Posterior cingulate gyrus (tissue), 11 donors: Measurements from ENCODE around the gene SYMPK.

Experiments used
- DNase-seq, 10 donors: peaks; one replicate each; pipeline versions ENCODE4 v3.0.0 to v3.0.0-alpha.2; 2020 to 2021; ENCODE audit warnings: mixed read lengths in 3 of 10
- intact Hi-C: fragments of 100-400 bp; cut with DNase I; formaldehyde crosslinking; loops from one replicate; pipeline ENCODE4 v1.15.1; 2023

Gene SYMPK

GRCh38 chr19:45772130-45772840, 90.7 kb downstream of the SYMPK start:
- DNase-seq: no peak
- intact Hi-C loops: no loop called here

- peak in 1 of 10 donors; percentile 85 for DNase-seq
- intact Hi-C loops: no loop called here
Measured at GRCh38 chr19:45771311-45771933, 91.5 kb downstream of the SYMPK start.

GRCh38 chr19:45770192-45771101, 92.5 kb downstream of the SYMPK start:
- DNase-seq: peak; percentile 83 to 98 (median 91)
- intact Hi-C loops: loop anchor here (1.0 kb wide), 1 partner anchor 29 kb away; no protein-coding TSS in a partner anchor

GRCh38 chr19:45769821-45770191, 93.1 kb downstream of the SYMPK start:
- peak in 6 of 10 donors; percentile 31 to 92 (median 43) for DNase-seq
- intact Hi-C loops: loop anchor here (1.0 to 5.0 kb wide), 2 partner anchors 29 to 38 kb away; partner anchors contain the start of genes FBXO46 and MEIOSIN

DNA sequence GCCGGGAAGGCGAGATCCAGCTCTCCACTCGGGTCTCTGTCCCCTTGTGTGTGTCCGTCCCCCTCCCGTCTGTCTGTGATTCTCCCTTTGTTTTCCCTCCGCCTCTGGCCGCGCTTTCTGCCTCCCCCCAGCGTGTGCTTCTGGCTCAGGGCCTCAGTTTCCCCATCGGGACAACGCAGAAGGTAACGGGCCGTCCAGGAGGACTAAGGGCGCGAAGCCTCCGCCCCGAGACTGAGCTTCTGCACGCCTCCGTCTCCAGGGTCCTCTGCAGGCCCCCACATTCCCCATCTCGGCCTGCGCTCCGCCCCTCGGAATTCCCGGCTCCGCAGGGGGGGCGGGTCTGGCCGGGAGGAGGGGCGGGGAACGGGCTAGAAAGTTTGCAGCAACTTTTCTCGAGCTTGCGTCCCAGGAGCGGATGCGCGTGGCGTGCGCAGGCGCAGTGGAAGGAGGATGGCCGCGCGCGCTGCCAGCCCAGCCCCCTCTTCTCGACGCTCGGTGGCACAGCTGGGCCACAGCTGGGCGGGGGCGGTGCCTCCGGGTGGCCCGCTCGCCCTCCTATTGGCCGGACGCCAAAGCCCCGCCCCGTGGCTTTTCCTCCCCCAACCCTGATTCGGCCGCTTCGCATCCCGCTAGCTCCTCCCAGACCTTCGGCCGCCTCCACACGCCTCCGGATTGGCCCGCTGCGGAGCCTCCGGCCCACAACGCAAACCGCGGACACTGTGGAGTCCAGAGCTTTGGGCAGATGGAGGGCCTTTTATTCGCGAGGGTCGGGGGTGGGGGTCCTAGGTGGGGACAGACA, 93.8 kb downstream of the SYMPK start, which contains the start of gene SIX5:
TSS of gene SIX5 (minus strand) at position 269 of the 799 bp plus-strand sequence. CDS start 408 bp downstream, outside the sequence.
- intact Hi-C loops: loop anchor here (5.0 kb wide), 1 partner anchor 37 kb away; the partner anchor contains the start of genes FBXO46 and MEIOSIN
- peak; percentile 93 to 99 (median 97) for DNase-seq

DNA sequence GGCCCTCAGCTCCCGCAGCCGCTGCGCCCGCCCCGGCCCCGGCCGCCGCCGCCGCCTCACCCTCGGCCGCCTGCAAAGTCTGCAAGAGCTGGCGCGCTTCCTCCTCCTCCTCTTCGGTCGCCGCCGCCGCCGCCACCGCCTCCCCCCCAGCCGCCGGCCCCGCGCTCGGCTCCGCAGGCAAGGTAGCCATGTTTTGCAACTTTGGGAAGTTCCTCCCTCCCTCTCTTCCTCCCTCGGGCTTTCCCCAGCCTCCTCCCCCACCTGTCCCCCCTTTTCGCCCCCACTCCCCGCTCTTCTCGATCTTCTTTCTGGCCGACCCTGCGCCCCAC, 94.3 kb downstream of the SYMPK start:
- peak in 1 of 10 donors; percentile 86 for DNase-seq
- intact Hi-C loops: loop anchor here (5.0 kb wide), 1 partner anchor 36 kb away; the partner anchor contains the start of genes FBXO46 and MEIOSIN

DNA sequence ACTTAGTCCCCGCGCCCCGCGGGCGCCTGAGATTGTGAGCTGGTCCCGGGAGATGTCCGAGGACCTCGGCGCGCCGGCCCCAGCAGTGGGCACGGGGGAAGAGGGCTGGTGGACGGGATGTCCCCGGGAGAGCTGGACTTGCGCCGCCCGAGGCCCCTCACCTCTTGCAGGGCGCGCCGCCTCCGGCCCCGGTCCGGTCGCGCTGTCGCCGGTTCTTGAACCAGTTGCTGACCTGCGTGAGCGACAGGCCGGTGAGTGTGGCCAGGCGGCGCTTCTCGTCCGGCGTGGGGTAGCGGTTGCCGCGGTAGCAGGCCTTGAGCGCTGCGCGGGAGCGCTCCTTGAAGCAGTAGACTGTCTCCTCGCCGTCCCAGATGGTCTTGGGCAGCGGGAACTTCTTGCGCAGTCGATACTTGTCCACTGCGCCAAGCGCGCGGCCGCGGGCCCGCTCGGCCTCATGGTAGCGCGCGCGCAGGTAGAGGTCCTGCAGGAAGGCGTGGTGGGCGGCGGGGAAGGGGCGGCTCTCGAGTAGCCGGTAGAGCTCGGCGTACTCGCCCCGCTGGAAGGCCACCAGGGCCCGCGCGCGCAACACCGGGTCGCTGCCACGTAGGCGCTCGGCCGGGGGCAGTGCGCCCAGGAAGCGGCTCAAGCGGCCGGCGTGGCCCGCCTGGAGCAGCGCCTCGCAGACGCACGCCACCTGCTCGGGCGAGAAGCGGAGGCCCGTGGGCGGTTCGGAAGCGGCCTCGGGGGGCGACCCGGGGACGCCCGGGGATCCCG, 94.9 kb downstream of the SYMPK start:
- peak in 4 of 10 donors; percentile 35 to 87 (median 61) for DNase-seq
- intact Hi-C loops: loop anchor here (5.0 kb wide), 1 partner anchor 36 kb away; the partner anchor contains the start of genes FBXO46 and MEIOSIN

DNA sequence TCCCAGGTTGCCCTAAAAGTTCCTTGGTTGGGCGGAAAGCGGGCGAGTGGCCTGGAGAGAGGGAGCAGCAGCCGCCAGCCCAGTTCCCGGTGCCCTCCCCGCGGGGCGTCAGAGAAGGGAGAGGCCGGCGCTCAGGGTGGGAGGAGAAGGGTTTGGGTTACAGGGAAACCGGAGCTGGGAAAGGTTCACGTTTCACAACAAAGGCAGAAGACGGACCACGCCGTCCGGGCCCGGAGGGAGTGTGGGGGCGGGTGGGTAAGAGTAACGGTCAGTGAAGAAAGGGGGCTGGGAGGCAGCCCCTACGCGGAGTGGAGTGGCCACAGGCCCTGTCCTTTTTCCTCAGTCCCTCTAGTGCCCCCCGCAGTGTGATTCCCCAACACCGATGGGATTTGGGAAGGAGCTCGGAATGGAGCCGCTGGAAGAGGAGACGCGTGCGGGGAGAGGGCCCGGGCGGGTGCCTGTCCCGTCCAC, 95.5 kb downstream of the SYMPK start:
- no peak for DNase-seq
- intact Hi-C loops: loop anchor here (5.0 kb wide), 1 partner anchor 35 kb away; the partner anchor contains the start of genes FBXO46 and MEIOSIN

- intact Hi-C loops: loop anchor here (5.0 kb wide), 1 partner anchor 35 kb away; the partner anchor contains the start of genes FBXO46 and MEIOSIN
- no peak for DNase-seq
Measured at GRCh38 chr19:45766869-45767346, 96.0 kb downstream of the SYMPK start.

GRCh38 chr19:45766296-45766868, 96.6 kb downstream of the SYMPK start:
- intact Hi-C loops: loop anchor here (5.0 kb wide), 1 partner anchor 34 kb away; the partner anchor contains the start of genes FBXO46 and MEIOSIN
- peak in 1 of 10 donors; percentile 82 for DNase-seq

DNA sequence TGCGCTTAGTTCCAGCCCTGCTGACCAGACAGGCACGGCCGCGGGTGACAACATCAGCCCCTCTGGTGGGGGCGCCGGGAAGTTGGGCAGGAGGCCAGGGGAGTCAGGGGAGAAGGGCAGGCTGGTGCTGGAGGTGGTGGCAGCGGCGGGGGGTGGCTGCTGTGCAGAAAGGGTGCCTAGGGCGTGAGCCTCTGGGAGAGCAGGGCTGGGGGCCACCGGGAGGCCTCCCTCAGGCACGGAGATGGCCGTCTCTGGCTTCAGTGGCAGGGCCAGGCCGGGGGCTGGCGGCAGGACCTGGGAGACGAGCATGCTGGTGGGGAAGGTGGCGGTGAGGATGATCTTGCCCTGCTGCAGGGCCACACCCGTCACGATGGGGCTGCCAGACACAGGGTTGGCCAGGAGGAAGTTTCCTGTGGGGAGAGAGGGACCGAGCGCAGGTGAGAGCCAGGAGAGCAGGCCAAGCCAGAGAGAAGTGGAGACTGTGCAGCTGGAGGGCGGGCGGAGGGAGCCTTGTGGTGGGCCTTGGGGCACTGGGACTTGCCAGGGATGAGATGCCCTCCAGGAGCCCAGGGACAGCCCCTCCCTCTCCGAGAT, 97.1 kb downstream of the SYMPK start:
- intact Hi-C loops: loop anchor here (2.0 to 5.0 kb wide), 2 partner anchors 33 to 67 kb away; partner anchors contain the start of genes FBXO46 and MEIOSIN
- DNase-seq: no peak
